DND-41 (cell line): ENCODE results near the gene CFAP68.

Source experiments
- ATAC-seq: fragments of 200-7000 bp; cut with Tn5 transposase; 3 replicates; pipeline ENCODE4 v1.9.1; 2021; ENCODE audit warnings: low read depth; ENCODE audit not compliant: insufficient read depth
- DNase-seq: peaks from one replicate; pipeline ENCODE4 v3.0.0-alpha.2; 2020
- H2AFZ ChIP-seq: 2 replicates; pipeline ENCODE4 v1.6.0; 2012; ENCODE audit warnings: low read depth, low read length
- H3K27ac ChIP-seq: 2 replicates; pipeline ENCODE4 v1.5.1; 2012; ENCODE audit warnings: low read length, inconsistent platforms
- H3K27me3 ChIP-seq: fragments of 200-600 bp; sonication (generic); 2 replicates; pipeline ENCODE4 v1.6.0; 2012; ENCODE audit warnings: low read length, mild to moderate bottlenecking, inconsistent platforms; ENCODE audit not compliant: insufficient read depth, poor library complexity
- H3K36me3 ChIP-seq: 2 replicates; pipeline ENCODE4 v1.5.1; 2012; ENCODE audit warnings: low read length, inconsistent platforms; ENCODE audit not compliant: insufficient read depth
- H3K4me1 ChIP-seq: 2 replicates; pipeline ENCODE4 v1.5.1; 2012; ENCODE audit warnings: mild to moderate bottlenecking, low read length; ENCODE audit not compliant: insufficient read depth
- H3K4me2 ChIP-seq: 2 replicates; pipeline ENCODE4 v1.6.0; 2012; ENCODE audit warnings: mild to moderate bottlenecking, moderate library complexity, low read length, inconsistent platforms; ENCODE audit not compliant: insufficient read depth
- H3K4me3 ChIP-seq, 2 experiments: fragments of 200-600 bp in 1 of 2; shearing (Covaris generic) in 1 of 2; 2 replicates each; pipeline ENCODE4 v1.5.1; 2012 to 2016; ENCODE audit warnings: inconsistent platforms in 2 of 2, low read length in 2 of 2, mild to moderate bottlenecking in 2 of 2, low read depth in 1 of 2, moderate library complexity in 1 of 2
- H3K79me2 ChIP-seq: 2 replicates; pipeline ENCODE4 v1.6.0; 2012; ENCODE audit warnings: low read length, inconsistent platforms; ENCODE audit not compliant: insufficient read depth
- H3K9ac ChIP-seq: 2 replicates; pipeline ENCODE4 v1.6.0; 2012; ENCODE audit warnings: low read depth, mild to moderate bottlenecking, inconsistent platforms, low read length, moderate library complexity
- H3K9me3 ChIP-seq: 2 replicates; pipeline ENCODE4 v1.5.1; 2012; ENCODE audit warnings: low read length, moderate library complexity, mild to moderate bottlenecking, inconsistent platforms; ENCODE audit not compliant: insufficient read depth, severe bottlenecking
- H4K20me1 ChIP-seq: 2 replicates; pipeline ENCODE4 v1.6.0; 2012; ENCODE audit warnings: low read length; ENCODE audit not compliant: insufficient read depth
- EZH2 ChIP-seq: IDR thresholded peaks from 3 replicates; pipeline ENCODE4 v1.6.1; 2012; ENCODE audit warnings: borderline replicate concordance, low read depth, mild to moderate bottlenecking, moderate library complexity, low read length, inconsistent platforms; ENCODE audit not compliant: severe bottlenecking
- TF ChIP-seq, protein P1 (sequence below): IDR thresholded peaks from 2 replicates; pipeline ENCODE4 v1.5.1; 2012; ENCODE audit warnings: borderline replicate concordance, low read length, moderate library complexity, mild to moderate bottlenecking; ENCODE audit not compliant: poor library complexity, severe bottlenecking; ENCODE audit errors: extremely low read depth

CFAP68 gene

DNA sequence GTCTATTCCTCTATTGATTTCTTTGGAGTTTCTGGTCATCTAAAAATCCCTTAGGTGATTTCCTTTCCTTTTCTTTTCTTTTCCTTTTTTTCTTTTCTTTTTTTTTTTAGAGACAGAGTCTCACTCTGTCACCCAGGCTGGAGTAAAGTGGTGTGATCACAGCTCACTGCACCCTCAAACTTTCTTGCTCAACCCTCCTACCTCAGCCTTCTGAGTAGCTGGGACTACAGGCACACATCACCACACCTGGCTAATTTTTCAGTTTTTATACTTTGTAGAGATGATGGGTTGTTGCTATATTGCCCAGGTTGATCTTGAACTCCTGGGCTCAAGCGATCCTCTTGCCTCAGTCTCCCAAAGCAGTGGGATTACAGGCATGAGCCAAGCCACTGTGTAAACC, 37.4 kb downstream of the CFAP68 start:
- Histone ChIP-seq H3K79me2 (no peaks in the 10 kb centered on the region), H3K4me3 (no peak overlapping the region), H3K36me3 (no peaks in the 10 kb centered on the region), H3K27me3 (no peaks in the 10 kb centered on the region), H2AFZ (no peak overlapping the region), H3K4me2 (no peak overlapping the region), H4K20me1 (no peaks in the 10 kb centered on the region), H3K4me1 (no peaks in the 10 kb centered on the region), H3K27ac (no peak overlapping the region), H3K9ac (no peak overlapping the region), H3K9me3 (no peaks in the 10 kb centered on the region)
- DNase-seq: no peak
- no peak for ATAC-seq
- TF ChIP-seq, protein P1, sequence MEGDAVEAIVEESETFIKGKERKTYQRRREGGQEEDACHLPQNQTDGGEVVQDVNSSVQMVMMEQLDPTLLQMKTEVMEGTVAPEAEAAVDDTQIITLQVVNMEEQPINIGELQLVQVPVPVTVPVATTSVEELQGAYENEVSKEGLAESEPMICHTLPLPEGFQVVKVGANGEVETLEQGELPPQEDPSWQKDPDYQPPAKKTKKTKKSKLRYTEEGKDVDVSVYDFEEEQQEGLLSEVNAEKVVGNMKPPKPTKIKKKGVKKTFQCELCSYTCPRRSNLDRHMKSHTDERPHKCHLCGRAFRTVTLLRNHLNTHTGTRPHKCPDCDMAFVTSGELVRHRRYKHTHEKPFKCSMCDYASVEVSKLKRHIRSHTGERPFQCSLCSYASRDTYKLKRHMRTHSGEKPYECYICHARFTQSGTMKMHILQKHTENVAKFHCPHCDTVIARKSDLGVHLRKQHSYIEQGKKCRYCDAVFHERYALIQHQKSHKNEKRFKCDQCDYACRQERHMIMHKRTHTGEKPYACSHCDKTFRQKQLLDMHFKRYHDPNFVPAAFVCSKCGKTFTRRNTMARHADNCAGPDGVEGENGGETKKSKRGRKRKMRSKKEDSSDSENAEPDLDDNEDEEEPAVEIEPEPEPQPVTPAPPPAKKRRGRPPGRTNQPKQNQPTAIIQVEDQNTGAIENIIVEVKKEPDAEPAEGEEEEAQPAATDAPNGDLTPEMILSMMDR: no peak

DNA sequence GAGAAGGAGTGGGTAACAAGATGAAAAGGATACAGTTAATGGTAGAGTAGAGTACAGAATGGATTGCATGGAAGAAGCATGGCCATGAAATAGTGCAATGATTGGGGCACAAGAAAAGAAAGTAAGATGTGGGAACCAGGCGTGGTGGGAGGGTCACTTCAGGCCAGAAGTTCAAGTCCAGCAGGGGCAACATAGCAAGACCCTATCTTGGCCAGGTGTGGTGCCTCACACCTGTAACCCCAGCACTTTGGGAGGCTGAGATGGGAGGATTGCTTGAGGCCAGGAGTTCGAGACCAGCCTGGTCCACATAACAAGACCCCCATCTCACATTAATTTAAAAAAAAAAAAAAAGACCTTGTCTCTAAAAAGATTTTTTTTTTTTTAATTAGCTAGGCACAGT, 38.0 kb downstream of the CFAP68 start:
- Histone ChIP-seq H3K4me3 (no peak overlapping the region), H3K4me2 (no peak overlapping the region), H4K20me1 (no peaks in the 10 kb centered on the region), H3K9me3 (no peaks in the 10 kb centered on the region), H3K79me2 (no peaks in the 10 kb centered on the region), H3K4me1 (no peaks in the 10 kb centered on the region), H3K27ac (no peak overlapping the region), H2AFZ (no peak overlapping the region), H3K36me3 (no peaks in the 10 kb centered on the region), H3K9ac (no peak overlapping the region), H3K27me3 (no peaks in the 10 kb centered on the region)
- DNase-seq (no peak), ATAC-seq (no peak)
- TF ChIP-seq EZH2: no peak
- TF ChIP-seq, protein P1: no peak

DNA sequence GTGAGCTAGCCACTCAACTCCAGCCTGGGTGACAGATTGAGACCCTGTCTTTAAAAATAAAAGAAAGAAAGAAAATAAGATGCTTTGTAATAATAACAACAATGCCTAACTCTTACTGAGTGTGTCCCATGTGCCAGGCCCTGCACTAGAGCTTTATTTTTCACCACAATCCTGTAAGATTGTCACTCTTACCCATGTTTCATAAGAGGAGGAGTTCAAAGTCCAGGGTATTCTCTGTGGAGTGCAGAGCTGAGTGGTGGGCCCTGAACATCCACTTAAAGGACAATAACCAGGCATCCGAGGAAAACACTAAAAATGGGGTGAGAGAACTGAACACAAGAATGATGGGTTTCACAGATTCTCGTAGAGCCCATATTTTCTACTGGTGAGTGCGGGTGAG, 38.4 kb downstream of the CFAP68 start:
- no peak overlapping the region for H2AFZ ChIP-seq
- no peaks in the 10 kb centered on the region for H3K27me3 ChIP-seq
- no peak overlapping the region for H3K27ac ChIP-seq
- no peaks in the 10 kb centered on the region for H4K20me1 ChIP-seq
- ATAC-seq: no peak
- no peak overlapping the region for H3K9ac ChIP-seq
- DNase-seq: no peak
- H3K9me3 ChIP-seq: no peaks in the 10 kb centered on the region
- H3K79me2 ChIP-seq: no peaks in the 10 kb centered on the region
- no peaks in the 10 kb centered on the region for H3K36me3 ChIP-seq
- H3K4me3 ChIP-seq: no peak overlapping the region
- TF ChIP-seq, protein P1: no peak
- TF ChIP-seq EZH2: no peak
- H3K4me2 ChIP-seq: no peak overlapping the region
- no peaks in the 10 kb centered on the region for H3K4me1 ChIP-seq
